ENCODE data around the gene ARSG. TPM values are rescaled to one million over a fixed set of nuclear protein-coding genes. Genes with fewer than 3 reads are reported as not detected.

ARSG gene
- total and polyA plus RNA-seq, 10 of the 15 experiments (the other 5 are each of a cell fraction or from before 2014, with no cell fraction given) = 2.9 to 13.5 (median 7.6) TPM

GRCh38 chr17:68247445-68248198 is 43.7 kb upstream of the ARSG start, which contains the start of gene AMZ2:
Gene AMZ2 (plus strand): TSS chr17:68248043. CDS start chr17:68250188, 2,145 bp downstream.
- no TSS peak for BruUV-seq (replicated peaks)
- TF ChIP-seq SMARCA5 (IDR thresholded peaks at IDR 0.05) (peak; percentile 44), POLR2AphosphoS5 (IDR thresholded peaks at IDR 0.05; ENCODE audit: low read length) (peak; percentile 90), POLR2AphosphoS2 (IDR thresholded peaks at IDR 0.05; ENCODE audit: low read depth, low read length) (peak; percentile 75; the same call in 1 of the 2 replicates), LARP7 (IDR thresholded peaks at IDR 0.05) (peak; percentile 57; the same call in 1 of the 2 replicates), NR2C1 (IDR thresholded peaks at IDR 0.05) (peak; percentile 17), PAX5 (IDR thresholded peaks at IDR 0.05; ENCODE audit: borderline replicate concordance, low read depth, low read length) (peak; percentile 10), PML (IDR thresholded peaks at IDR 0.05; ENCODE audit: low read length) (peak; percentile 91), STAT1 (conservative IDR thresholded peaks at IDR 0.05) (no peak), ZNF217 (IDR thresholded peaks at IDR 0.05) (no peak), POLR2A (IDR thresholded peaks at IDR 0.05; ENCODE audit: low read depth, low read length) (peak; percentile 95), SMAD5 (IDR thresholded peaks at IDR 0.05; ENCODE audit: low read depth) (peak; percentile 69; the same call in 1 of the 2 replicates), EED (IDR thresholded peaks at IDR 0.05; ENCODE audit: low read depth) (peak; percentile 50; the same call in 1 of the 2 replicates), SUPT20H (IDR thresholded peaks at IDR 0.05; ENCODE audit: borderline replicate concordance, control insufficient read depth, low read depth, low read length) (no peak), IKZF2 (IDR thresholded peaks at IDR 0.05) (no peak; a peak in 1 of 4 replicates), GABPA (IDR thresholded peaks at IDR 0.05; ENCODE audit: low read depth) (no peak), MXI1 (IDR thresholded peaks at IDR 0.05; ENCODE audit: low read depth, low read length) (peak; percentile 7; the same call in 1 of the 2 replicates)
- TF ChIP-seq, protein P1, sequence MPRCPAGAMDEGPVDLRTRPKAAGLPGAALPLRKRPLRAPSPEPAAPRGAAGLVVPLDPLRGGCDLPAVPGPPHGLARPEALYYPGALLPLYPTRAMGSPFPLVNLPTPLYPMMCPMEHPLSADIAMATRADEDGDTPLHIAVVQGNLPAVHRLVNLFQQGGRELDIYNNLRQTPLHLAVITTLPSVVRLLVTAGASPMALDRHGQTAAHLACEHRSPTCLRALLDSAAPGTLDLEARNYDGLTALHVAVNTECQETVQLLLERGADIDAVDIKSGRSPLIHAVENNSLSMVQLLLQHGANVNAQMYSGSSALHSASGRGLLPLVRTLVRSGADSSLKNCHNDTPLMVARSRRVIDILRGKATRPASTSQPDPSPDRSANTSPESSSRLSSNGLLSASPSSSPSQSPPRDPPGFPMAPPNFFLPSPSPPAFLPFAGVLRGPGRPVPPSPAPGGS (IDR thresholded peaks at IDR 0.05; ENCODE audit: borderline replicate concordance, insufficient read depth, low read depth, low read length, poor library complexity, severe bottlenecking) = no peak
- TF ChIP-seq, protein P2, sequence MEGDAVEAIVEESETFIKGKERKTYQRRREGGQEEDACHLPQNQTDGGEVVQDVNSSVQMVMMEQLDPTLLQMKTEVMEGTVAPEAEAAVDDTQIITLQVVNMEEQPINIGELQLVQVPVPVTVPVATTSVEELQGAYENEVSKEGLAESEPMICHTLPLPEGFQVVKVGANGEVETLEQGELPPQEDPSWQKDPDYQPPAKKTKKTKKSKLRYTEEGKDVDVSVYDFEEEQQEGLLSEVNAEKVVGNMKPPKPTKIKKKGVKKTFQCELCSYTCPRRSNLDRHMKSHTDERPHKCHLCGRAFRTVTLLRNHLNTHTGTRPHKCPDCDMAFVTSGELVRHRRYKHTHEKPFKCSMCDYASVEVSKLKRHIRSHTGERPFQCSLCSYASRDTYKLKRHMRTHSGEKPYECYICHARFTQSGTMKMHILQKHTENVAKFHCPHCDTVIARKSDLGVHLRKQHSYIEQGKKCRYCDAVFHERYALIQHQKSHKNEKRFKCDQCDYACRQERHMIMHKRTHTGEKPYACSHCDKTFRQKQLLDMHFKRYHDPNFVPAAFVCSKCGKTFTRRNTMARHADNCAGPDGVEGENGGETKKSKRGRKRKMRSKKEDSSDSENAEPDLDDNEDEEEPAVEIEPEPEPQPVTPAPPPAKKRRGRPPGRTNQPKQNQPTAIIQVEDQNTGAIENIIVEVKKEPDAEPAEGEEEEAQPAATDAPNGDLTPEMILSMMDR (IDR thresholded peaks at IDR 0.05 in 2 of 3, conservative IDR thresholded peaks at IDR 0.05 in 1 of 3; ENCODE audit: control insufficient read depth in 2 of 3, extremely low read depth in 1 of 3, insufficient read depth in 1 of 3, low read depth in 3 of 3, low read length in 3 of 3) = no peak

More at GRCh38 chr17:68247445-68248198, 43.7 kb upstream of the ARSG start, which contains the start of gene AMZ2:
- Histone ChIP-seq H3K27me3 (replicated peaks in 1 of 2; ENCODE audit: control insufficient read depth in 2 of 2, insufficient read depth in 2 of 2, low read length in 1 of 2) (no peaks in the 10 kb centered on the region), H3K79me2 (ENCODE audit: control insufficient read depth, insufficient read depth, low read length) (peaks cover 16% of the 10 kb centered on the region), H3K27ac (ENCODE audit: control insufficient read depth, insufficient read depth) (peak within 1 kb of the TSS; percentile 91), H2AFZ (ENCODE audit: control insufficient read depth, low read depth, low read length) (peak within 1 kb of the TSS; percentile 89), H3K9me3 (replicated peaks; ENCODE audit: control insufficient read depth, insufficient read depth, low read length) (no peaks in the 10 kb centered on the region), H3K36me3 (ENCODE audit: control insufficient read depth in 2 of 2, insufficient read depth in 2 of 2, low read length in 1 of 2) (0 out of 4 replicates have a peak, but pooled peaks cover 0 to 4% of the 10 kb centered on the region in 2 experiments), H3K4me2 (ENCODE audit: control insufficient read depth, insufficient read depth) (peak within 1 kb of the TSS; percentile 81), H3K4me1 (ENCODE audit: control insufficient read depth, insufficient read depth, low read length) (peaks cover 10% of the 10 kb centered on the region), H3K4me3 (peak within 1 kb of the TSS; percentile 85), H3K9ac (ENCODE audit: control insufficient read depth, insufficient read depth, low read length) (peak within 1 kb of the TSS; percentile 83), H4K20me1 (ENCODE audit: control insufficient read depth, insufficient read depth) (no peaks in the 10 kb centered on the region)
- ATAC-seq (peak; percentile 92), FAIRE-seq (no peak), DNase-seq (ENCODE audit: low read depth, low spot score) (peak; percentile 81)
- WGBS (ENCODE audit: insufficient coverage, insufficient replicate concordance, low lambda C conversion rate, missing lambda C conversion rate) = under 1% methylated on average over 95 of the region's 97 CpGs
- SMC1A ChIA-PET (ENCODE audit: uncharacterized antibody, unreplicated experiment) = interaction anchor here (1.1 to 4.9 kb wide), 16 partner anchors 10 to 215 kb away, joined by 3 to 59 read pairs (median 6); partner anchors contain the start of gene WIPI1
- RAD21 ChIA-PET (ENCODE audit: unreplicated experiment) = interaction anchor here (1.0 to 4.2 kb wide), 16 partner anchors 10 to 265 kb away, joined by 3 to 46 read pairs (median 6); partner anchors contain the start of genes ARSG, PRKAR1A, SLC16A6 and WIPI1
- POLR2A ChIA-PET = interaction anchor here (0.6 to 5.6 kb wide), 14 partner anchors 10 to 250 kb away, joined by 3 to 66 read pairs (median 8); partner anchors contain the start of genes SLC16A6 and WIPI1
- in situ Hi-C loops (cut with MboI) (no loop called here), intact Hi-C loops (cut with micrococcal nuclease; ENCODE audit: unreplicated experiment) (loop anchor here (1.0 to 5.0 kb wide), 4 partner anchors 9 to 65 kb away; partner anchors contain the start of genes ARSG and SLC16A6)
- CTCF ChIA-PET = interaction anchor here (0.6 to 3.9 kb wide), 10 partner anchors 10 to 215 kb away, joined by 3 to 32 read pairs (median 4); partner anchors contain the start of gene WIPI1
